GM18519 (cell line): ENCODE measurements around the gene RAB27A.

Experiments
- ATAC-seq: cut with Tn5 transposase; IDR thresholded peaks from one replicate; pipeline ENCODE4 v1.9.1; 2021; ENCODE audit warnings: mild to moderate bottlenecking, moderate library complexity; ENCODE audit not compliant: unreplicated experiment, low FRiP score

RAB27A gene

DNA sequence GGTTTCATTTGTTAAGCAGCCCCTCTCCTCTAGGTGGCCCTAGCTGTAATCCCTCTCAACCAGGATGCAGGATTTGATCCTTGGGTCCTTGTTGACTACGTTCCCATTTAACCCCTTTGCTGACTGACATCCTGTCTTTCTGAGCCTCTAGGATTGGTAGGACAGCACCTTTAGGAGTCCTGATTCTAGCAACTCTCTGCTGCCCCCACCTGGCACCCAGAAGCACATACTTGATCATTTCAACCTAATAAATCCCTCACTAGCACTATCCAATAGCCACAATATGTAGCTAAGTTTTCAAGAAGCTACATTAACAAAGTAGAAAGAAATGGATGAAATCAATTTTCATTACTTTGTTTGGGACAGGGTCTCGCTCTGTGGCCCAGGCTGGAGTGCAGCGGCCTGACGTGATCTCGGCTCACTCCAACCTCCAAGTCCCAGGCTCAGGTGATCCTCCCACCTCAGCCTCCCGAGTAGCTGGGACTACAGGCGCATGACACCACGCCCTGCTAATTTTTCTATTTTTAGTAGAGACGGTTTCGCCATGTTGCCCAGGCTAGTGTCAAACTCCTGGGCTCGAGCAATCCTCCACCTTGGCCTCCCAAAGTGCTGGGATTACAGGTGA lies 121.2 kb downstream of the RAB27A start:
- peak; percentile 81 for ATAC-seq

DNA sequence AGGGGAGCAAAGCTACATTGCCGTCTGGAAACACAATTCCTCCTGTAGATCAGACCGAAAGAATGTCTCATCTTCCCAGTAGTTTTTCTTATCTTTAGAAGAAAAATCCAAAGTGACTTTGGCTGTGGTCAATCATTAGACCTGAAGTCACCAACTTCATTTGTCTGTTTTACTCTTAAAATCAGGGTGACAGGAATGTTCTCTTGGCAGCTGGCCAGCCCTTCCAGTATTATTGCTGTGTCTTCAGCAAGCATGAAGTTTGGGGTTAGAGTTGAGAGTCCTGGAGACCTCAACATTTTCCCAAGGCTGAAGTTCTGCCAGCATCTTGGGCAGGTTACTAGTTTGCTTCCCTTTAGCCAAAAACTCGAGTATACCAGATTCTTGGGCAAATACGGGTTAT lies 125.3 kb downstream of the RAB27A start:
- ATAC-seq = no peak
